Breast epithelium (tissue), 3 donors: ENCODE results near the gene IL20.

Source experiments
- POLR2A ChIP-seq: fragments of 450-650 bp; IDR thresholded peaks from one replicate; pipeline ENCODE4 v1.6.1; 2016; ENCODE audit warnings: antibody characterized with exemption, mild to moderate bottlenecking, moderate library complexity
- TF ChIP-seq, protein P1 (sequence below), 3 donors: fragments of 450-650 bp; IDR thresholded peaks; one replicate each; pipeline ENCODE4 v1.5.1; 2016 to 2017; ENCODE audit warnings: antibody characterized with exemption in 3 of 3, mild to moderate bottlenecking in 3 of 3, moderate library complexity in 3 of 3

GRCh38 chr1:206882555-206882954 is 17.1 kb downstream of the IL20 start:
- TF ChIP-seq, protein P1, sequence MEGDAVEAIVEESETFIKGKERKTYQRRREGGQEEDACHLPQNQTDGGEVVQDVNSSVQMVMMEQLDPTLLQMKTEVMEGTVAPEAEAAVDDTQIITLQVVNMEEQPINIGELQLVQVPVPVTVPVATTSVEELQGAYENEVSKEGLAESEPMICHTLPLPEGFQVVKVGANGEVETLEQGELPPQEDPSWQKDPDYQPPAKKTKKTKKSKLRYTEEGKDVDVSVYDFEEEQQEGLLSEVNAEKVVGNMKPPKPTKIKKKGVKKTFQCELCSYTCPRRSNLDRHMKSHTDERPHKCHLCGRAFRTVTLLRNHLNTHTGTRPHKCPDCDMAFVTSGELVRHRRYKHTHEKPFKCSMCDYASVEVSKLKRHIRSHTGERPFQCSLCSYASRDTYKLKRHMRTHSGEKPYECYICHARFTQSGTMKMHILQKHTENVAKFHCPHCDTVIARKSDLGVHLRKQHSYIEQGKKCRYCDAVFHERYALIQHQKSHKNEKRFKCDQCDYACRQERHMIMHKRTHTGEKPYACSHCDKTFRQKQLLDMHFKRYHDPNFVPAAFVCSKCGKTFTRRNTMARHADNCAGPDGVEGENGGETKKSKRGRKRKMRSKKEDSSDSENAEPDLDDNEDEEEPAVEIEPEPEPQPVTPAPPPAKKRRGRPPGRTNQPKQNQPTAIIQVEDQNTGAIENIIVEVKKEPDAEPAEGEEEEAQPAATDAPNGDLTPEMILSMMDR (IDR thresholded peaks at IDR 0.05): no peak
- TF ChIP-seq POLR2A: no peak
